ENCODE data around the gene SKAP1.

- no peak for TF ChIP-seq CTCF (IDR thresholded peaks at IDR 0.05; ENCODE audit: insufficient read depth, low read length, poor library complexity, severe bottlenecking)
- no peak for TF ChIP-seq EZH2phosphoT487 (conservative IDR thresholded peaks at IDR 0.05; ENCODE audit: low read length)
Observed at GRCh38 chr17:48121923-48122664, 307.9 kb downstream of the SKAP1 start.

Data from SU-DHL-6 (cell line).